NT2/D1 (cell line): ENCODE data around the gene P2RY14.

Experiments used
- SUZ12 ChIP-seq: IDR thresholded peaks from 2 replicates; pipeline ENCODE4 v1.6.1; 2011; ENCODE audit not compliant: insufficient read length, insufficient read depth; ENCODE audit errors: extremely low read depth
- YY1 ChIP-seq: IDR thresholded peaks from 2 replicates; pipeline ENCODE4 v1.6.1; 2011; ENCODE audit not compliant: insufficient read length, insufficient read depth

DNA sequence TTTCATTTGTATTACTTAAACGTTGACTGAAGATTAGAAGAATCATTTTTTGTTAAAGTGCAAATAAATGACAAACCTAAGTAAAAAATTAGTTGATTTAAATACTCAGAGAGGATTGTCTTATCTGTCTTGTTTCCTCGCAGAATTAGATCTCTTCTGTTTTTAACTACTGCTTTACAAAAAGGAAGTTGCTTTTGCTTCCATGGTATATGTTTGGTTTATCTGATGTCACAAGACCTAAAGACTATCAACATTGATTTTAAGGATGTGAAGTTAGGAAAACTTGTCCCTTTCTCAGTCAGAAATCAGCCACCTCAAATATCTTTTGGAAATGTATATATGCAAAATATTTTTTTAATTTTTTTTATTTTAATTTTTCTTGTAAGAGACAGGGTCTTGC is 104.0 kb downstream of the P2RY14 start:
- no peak for TF ChIP-seq YY1
- no peak for TF ChIP-seq SUZ12
